GM12872 (cell line): ENCODE measurements around the gene TEAD1.

Source experiments
- CTCF ChIP-seq: IDR thresholded peaks from 3 replicates; pipeline ENCODE4 v1.5.1; 2011; ENCODE audit warnings: low read depth, mild to moderate bottlenecking, low read length, moderate library complexity; ENCODE audit not compliant: insufficient read depth

TEAD1 gene

DNA sequence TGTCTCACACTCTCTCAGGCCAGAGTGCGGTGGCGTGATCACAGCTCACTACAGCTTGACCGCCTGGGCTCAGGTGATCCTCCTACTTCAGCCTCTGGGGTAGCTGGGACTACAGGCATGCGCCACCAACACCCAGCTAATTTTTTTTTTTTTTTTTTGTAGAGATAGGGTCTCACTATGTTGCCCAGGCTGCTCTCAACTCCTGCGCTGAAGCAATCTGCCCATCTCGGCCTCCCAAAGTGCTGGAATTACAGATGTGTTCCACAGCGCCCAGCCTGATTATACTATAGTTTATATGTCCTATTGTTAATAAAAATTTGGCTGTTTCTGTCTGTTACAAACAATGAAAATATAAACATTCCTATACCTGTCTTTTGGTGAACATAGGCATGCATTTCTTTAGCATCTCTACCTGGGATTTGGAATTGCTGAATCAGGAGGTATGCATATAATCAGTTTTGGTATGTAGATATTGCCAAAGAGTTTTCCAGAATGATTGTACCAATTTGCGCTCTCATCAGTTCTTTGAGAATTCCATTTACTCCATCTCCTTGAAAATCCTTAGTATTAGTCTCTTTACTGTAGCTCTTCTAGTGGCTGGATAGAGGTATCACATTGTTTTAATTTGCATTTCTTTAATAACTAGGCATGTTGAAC, 78.8 kb downstream of the TEAD1 start:
- TF ChIP-seq CTCF: no peak

DNA sequence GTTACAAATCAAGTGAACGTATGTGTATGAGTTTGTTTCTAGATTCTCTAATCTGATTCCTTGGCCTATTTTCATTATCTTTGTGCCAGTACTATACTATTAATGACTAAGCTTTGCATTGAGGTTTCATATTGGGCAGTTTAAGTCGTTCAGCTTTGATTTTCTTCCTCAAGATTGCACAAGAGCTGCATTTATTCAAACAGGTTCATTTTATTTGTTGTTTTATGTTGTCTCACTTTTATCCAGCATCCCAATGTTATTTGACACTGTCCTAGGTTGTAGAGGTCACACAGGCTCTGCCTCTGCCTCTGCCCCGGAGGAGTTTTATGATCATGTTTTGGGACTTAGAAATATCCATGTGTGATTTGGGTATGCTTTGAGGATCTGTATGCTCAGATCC, 79.8 kb downstream of the TEAD1 start:
- TF ChIP-seq CTCF: no peak

DNA sequence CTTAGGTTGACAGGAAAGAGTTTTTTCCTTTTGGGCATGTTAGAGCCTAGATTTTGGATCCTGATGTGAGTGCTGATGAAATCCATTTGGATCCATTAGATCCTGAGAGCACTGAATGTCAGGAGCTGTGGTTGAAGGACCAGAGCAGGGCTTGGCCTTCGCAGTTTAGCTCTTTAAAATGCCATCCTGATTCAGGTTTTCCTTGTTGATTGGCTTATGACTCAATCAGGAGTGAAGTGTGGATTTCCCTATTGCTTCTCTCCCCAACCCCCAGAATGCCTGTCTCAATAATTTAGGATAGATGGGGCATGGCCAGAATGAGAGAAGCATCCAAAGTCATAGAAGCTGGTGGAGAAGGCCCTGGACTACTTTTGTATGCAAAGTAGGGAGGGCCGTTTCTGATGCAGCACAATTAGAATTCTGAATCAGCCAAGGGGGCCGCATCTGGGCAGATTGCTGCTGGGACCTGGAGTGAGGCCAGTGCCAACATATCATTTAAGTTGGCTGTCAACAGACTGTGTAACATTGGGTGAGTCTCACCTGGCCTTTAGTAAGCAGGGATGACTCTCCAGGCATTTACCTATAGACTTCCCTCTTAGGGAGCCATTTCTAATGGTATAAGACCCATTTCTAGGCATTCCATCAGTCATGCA, 80.5 kb downstream of the TEAD1 start:
- TF ChIP-seq CTCF: no peak

GRCh38 chr11:12755510-12756453, 81.6 kb downstream of the TEAD1 start:
- TF ChIP-seq CTCF: no peak

- TF ChIP-seq CTCF: no peak
Observed at GRCh38 chr11:12756454-12756806, 82.2 kb downstream of the TEAD1 start.

- no peak for TF ChIP-seq CTCF
Observed at GRCh38 chr11:12756867-12757266, 82.6 kb downstream of the TEAD1 start.

GRCh38 chr11:12757416-12757815, 83.2 kb downstream of the TEAD1 start:
- TF ChIP-seq CTCF: no peak
